ENCODE data around the gene ZNF112. TPM values are rescaled to one million over a fixed set of nuclear protein-coding genes. Genes with fewer than 3 reads are reported as not detected.

Gene ZNF112
- 1.5 to 3.2 TPM (median 2.2 TPM) in 5 replicates for total RNA-seq (2022; extraction: Qiagen RNA extraction)

GRCh38 chr19:44356383-44357111 is at the start of gene ZNF112:
TSS of gene ZNF112 (minus strand) at chr19:44356680. CDS start at chr19:44340539, 16,141 bp downstream.

GRCh38 chr19:44401139-44402115 is 44.9 kb upstream of the ZNF112 start, which contains the start of gene ZNF285:
TSS of gene ZNF285 (minus strand) at chr19:44401608. CDS start at chr19:44397213, 4,395 bp downstream.

GRCh38 chr19:44304659-44305193 is 51.8 kb downstream of the ZNF112 start, which contains the start of gene ZNF235:
TSS of gene ZNF235 (minus strand) at chr19:44305025. CDS start at chr19:44303404, 1,621 bp downstream.

Other genes starting within 250 kb of the ZNF112 start
- 2.3 to 3.4 TPM (median 2.8 TPM) in 5 replicates for gene ZNF225, start 243.3 kb downstream of the ZNF112 start, total RNA-seq (2022; extraction: Qiagen RNA extraction)
- 1.5 to 2.9 TPM (median 2.7 TPM) in 5 replicates for gene ZNF234, start 215.1 kb downstream of the ZNF112 start, total RNA-seq (2022; extraction: Qiagen RNA extraction)
- 19.2 to 20.9 TPM (median 20.2 TPM) in 5 replicates for gene ZNF226, start 191.6 kb downstream of the ZNF112 start, total RNA-seq (2022; extraction: Qiagen RNA extraction)
- gene ZNF227, start 144.1 kb downstream of the ZNF112 start, total RNA-seq (2022; extraction: Qiagen RNA extraction), result 9.4 to 12.6 TPM (median 10.7 TPM) in 5 replicates
- 0.32 to 0.78 TPM (median 0.50 TPM) in 5 replicates for gene ZNF233, start 96.8 kb downstream of the ZNF112 start, total RNA-seq (2022; extraction: Qiagen RNA extraction)
- 2.7 to 3.3 TPM (median 3.0 TPM) in 5 replicates for gene ZNF235, start 51.7 kb downstream of the ZNF112 start, total RNA-seq (2022; extraction: Qiagen RNA extraction)
- gene ZNF285, start 44.9 kb upstream of the ZNF112 start, total RNA-seq (2022; extraction: Qiagen RNA extraction), result 2.0 to 2.6 TPM (median 2.1 TPM) in 5 replicates
- 1.9 to 3.4 TPM (median 3.1 TPM) in 5 replicates for gene ZNF229, start 91.8 kb upstream of the ZNF112 start, total RNA-seq (2022; extraction: Qiagen RNA extraction)
- gene ZNF180, start 143.8 kb upstream of the ZNF112 start, total RNA-seq (2022; extraction: Qiagen RNA extraction), result 6.7 to 8.6 TPM (median 8.0 TPM) in 5 replicates
- gene CEACAM20, start 173.0 kb upstream of the ZNF112 start, total RNA-seq (2022; extraction: Qiagen RNA extraction), result 0.05 to 0.08 TPM (median 0.06 TPM) in 5 replicates

Data from A549 treated with CORT108297 at 1 μM for 4 hours (cell line).